HG03066 (cell line): ENCODE data around the gene SLC12A4.
A peak's percentile ranks its signal among the peaks of the same experiment; 100 is the strongest.
"Not testable (repeated sequence)": the region's sequence is repeated elsewhere in the genome, so short reads cannot be mapped to it uniquely, and the experiment has no call there.

ENCODE experiments used
- ATAC-seq: cut with Tn5 transposase; IDR thresholded peaks from one replicate; pipeline ENCODE4 v1.9.1; 2021; ENCODE audit warnings: low read depth; ENCODE audit not compliant: unreplicated experiment

Gene SLC12A4

DNA sequence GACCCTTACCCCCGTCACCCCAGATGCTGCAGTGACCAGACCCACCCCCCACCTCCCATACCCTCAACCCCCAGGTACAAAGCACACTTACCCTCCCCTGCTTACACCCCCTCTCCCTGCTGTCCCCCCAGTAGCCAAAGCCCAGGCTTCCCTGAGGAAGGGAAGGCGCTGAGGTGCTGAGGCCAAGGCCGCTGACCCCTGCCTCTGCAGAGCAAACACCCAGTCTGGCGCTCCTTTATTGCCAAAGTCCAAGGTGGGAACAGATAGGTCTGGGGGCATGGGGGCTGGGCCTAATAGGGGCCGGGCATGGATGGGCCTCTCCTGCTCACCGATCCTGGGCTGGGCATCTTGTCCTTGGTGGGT, 25.2 kb downstream of the SLC12A4 start:
- ATAC-seq = no peak

DNA sequence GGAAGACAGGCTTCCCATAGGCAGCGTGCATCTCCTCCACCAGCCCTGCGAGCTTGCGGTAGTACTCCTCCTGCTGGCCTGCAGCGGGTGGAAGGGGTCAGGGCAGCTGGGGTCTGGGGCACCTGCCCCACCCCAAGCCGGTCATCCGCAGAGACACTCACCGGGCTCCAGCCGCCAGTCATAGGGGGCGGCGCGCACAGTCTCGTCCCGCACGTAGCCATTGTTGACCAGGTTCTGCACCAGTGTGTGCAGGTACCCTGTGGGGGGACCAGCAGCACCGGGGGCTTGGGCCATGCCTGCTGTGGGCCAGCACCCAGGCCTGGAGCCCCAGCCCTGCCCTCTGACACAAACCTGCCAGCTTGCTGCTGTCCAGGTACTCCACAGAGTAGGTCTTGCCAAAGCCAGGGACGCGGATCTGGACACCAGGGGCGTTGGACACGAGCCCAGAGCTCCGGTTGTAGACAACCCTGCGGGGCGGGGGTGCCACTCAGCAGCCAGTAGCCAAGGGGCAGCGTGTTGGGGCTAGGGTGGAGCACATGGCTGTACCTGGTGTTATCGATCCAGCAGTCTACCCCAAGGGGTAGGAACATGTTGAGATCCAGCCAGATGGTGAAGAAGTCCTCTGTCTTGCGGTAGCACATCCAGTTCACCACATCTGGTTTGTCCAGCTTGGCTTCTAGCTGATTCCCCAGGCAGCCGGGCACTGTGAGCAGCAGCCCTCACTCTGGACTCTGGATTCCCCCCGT, 25.8 kb downstream of the SLC12A4 start:
- ATAC-seq = no peak

DNA sequence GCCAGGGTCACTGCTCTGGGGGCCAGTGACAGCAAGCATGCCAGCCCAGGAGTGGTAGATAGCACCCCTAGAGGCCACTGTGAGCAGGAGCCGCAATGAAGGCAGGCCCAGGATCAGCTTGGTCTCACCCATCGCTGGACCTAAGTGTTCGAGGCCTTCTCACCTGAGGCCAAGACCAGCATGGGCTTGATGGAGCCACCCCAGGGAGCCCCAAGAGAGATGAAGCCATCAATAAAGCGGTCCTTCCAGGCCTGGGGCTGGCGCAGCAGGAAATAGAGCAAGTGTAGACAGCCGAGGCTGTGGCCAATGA, 26.3 kb downstream of the SLC12A4 start:
- ATAC-seq = no peak

DNA sequence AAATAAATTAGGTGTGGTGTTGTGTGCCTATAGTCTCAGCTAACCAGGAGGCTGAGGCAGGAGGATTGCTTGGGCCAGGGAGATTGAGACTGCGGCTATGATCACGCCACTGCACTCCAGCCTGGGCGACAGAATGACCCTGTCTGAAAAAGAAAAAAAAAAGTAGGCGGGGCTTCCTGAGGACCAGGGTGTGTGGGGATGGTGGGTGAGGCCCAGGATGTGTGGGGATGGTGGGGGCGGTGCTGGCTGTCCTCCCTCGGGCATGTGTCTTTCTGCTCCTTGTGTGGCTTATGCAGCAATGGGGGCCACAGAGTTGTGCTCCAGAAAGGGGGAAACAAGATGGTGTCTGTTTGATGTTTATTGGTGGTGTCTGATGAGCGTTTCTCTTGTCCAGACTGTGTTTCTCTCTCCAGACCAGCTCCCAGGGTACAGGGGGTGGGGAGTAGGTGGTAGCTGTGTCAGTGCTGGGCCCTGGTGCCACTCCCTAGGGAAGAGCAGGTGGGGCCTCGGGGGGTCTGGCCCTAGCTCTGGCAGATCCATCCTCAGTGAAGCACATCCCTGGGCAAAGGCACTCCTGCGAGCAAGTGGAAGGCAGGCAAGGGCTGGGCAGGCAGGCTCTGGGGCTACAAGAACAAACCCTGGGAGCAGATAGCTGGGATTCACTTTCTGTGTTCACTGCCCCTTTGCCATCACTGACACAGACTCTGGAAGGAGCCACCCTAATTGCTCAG, 26.8 kb downstream of the SLC12A4 start:
- ATAC-seq = no peak

DNA sequence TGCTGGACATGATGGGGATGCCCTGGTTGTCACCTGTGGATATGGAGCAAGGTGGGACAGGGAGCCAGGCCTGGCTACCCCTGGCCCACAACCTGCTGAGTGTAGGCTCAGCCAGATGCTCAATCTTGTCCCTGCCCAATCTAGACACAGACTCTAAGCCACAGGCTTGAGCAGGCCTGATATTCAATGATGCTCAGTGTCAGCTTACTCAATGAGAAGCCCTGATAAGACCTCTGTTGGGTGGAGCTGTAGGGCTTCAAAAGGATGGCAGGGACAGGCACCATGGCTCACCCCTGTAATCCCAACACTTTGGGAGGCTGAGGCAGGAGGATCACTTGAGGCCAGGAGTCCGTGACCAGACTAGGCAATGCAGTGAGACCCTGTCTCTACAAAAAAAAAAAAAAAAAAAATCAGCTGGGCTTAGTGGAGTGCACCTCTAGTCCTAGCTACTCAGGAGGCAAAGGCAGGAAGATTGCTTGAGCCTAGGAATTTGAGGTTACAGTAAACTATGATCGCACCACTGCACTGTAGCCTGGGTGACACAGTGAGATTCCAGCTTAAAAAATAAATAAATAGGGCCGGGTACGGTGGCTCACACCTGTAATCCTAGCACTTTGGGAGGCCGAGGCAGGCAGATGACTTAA, 27.9 kb downstream of the SLC12A4 start:
- ATAC-seq = no peak

DNA sequence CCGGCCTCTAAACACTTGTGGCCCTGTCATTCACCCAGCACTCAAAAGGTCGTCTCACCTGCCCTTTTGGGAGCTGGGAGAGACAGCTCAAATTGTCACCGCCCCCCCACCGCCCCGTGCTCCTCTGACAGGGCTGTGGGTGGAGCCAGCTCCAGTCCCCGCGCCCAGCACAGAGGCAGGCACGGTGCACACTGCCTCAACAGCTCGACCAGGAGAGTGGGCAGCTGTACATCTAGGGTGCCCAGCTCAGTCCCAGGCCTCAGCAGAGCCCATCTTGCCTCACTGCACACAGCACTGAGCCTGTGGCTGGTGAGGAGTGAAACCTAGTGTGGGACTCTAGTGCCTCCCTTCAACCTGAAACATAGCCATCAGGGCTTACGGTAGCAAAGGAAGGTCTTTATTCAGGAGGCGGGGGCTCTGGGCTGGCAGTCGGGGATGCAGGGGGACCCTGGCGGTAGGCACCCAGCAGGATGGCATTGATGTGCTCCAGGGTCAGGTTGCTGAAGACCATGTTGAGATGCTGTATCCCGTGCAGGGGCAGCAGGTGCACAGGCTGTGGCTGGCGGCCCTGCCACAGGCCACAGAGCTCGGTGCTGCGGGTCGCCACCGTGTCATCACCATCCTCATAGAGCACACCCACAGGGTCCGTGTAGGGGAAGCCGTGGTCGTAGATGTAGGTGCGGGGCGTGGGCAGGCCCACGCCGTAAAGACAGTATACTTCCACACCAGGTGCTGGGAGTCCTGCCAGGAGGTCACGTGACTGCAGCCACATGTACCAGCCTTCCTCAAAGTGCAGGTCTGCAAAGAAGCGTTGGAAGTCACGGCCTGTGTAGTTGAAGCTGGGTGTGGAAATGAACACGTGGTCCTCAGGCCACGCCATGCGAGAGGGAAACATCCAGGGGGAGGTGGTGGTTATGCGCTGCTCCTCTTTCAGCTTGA, 28.7 kb downstream of the SLC12A4 start:
- no peak for ATAC-seq

DNA sequence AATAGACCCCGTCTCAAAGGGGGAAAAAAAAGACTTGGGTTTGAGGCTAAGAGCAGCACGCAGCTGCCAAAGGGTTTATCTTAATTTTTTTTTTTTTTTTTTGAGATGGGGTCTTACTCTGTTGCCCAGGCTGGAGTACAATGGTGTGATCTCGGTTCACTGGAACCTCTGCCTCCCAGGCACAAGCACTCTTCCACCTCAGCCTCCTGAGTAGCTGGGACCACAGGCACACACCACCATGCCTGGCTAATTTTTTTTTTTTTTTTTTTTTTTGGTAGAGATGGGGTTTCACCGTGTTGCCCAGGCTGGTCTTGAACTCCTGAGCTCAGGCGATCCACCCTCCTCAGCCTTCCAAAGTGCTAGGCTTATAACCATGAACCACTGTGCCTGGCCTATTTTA, 30.7 kb downstream of the SLC12A4 start:
- ATAC-seq = not testable (repeated sequence)

DNA sequence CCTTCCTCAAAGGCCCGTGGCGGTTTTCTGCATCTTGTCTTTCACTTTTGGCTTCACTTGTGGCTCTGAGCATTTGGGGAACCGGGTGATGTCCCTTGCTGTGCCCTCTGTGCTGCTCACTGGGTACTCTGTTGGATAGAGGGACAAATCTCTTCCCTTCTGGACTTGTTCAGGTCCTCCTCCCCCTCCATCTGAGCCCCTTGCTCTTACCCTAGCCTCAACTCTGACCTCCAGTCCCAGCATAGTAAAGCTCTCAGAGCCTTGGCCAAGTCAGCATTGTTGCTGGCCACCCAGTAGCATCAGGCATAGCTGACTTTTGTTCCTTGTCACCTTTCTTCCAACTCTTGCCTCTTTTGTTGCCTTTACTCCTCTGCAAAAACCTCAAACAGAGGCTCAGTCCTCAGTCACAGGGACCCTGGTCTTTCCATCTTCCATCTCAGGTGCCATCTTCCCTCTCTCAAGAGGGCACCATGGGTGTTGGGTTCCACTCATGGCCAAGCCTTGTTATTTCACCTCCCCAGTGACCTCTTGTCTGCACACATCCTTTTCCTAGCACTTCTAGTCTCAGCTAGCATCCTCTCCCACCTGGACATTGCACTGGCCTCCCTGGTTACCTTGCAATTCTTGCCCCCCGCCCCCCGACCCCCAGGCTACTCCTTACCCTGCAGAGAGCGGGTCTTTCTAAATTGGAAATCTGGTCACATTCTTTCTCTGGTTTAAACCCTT, 31.4 kb downstream of the SLC12A4 start:
- peak; percentile 52 for ATAC-seq

DNA sequence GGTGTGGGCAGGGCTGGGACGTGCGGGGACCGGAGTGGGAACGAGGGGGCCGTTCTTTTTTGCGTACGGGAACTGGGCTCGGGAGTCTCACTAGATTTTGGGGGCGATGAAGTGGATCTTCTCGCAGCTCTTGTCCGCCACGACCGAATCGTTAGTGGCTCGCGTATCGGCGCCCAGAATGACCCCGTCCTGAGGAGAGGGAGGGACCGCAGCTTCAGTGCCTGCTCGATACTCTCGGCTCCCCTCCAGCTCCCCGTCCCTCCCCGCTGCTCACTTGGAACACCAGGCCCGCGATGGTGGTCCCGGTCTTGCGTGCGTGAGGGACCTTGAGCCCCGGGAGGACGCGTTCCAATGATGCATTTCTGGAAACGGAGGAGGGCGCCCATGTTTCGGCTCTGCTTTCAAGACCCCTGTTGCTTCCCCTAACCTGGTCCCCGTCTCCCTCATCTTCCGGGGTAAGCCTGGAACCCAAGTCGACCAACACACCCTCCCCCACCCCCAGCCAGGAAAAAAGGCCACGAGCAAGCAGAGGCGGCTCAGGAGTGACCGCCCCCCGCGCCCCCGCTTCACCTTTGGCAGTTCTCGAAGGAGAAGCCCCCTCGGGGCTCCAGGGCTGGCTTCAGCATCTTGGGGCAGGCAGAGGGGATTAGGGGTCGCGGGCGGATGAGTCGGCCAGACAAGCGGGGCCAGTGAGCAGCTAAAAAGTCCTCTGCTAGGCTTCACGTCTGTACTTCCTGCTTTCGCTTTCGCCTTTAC, 32.1 kb downstream of the SLC12A4 start, which contains the start of gene PSMB10:
TSS of gene PSMB10 (minus strand) at position 727 of the 756 bp plus-strand sequence. CDS start at position 626, 101 bp downstream.
- ATAC-seq = no peak

DNA sequence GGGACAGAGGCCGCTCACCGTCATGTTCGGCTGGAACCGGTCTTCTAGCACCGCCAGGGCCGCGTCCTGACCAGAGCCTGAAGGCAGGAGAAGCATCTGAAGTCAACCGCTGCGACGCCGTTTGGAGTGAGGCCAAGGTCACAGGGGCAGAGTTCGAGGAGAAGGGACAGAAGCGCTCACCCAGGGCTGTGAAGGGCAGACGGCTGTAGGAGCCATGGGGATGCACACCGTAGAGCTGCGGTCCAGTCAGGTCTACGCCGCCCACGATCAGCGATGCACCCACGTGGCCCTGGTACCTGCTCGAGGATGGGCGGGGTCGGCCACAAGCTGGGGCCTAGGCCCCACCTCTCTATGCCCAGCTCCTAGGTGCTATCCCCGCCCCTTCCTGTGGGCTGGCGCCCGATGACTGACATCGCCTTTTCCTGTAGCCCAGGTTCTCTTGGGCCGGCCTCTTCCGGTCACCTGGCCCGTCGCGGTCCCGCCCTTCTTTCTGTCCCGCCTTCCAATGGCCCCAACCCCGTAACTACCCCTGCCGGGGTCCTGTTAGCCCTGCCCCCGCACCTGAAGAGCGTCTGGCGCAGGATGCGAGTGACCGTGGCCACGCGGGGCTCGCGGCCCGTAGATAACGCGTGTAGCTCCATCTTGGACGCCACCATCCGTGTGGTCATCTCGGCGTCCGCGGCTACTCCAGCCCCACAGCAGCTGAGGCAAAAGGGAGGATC, 32.9 kb downstream of the SLC12A4 start:
- peak; percentile 87 for ATAC-seq

DNA sequence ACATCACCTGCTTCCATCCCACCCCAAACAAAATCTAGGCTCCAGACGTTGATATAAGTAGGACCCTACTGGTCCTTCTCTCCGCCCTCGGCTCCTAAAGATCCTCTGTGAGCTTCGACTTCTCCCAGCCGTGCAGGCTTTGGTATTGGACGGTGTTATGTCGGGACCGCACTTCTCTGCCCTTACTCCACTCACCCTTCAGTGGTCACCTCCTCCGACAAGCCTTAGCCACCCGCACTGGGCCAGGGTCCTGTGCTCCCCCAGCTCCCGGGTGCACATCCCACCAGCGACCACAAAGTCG, 33.4 kb downstream of the SLC12A4 start:
- ATAC-seq = no peak

DNA sequence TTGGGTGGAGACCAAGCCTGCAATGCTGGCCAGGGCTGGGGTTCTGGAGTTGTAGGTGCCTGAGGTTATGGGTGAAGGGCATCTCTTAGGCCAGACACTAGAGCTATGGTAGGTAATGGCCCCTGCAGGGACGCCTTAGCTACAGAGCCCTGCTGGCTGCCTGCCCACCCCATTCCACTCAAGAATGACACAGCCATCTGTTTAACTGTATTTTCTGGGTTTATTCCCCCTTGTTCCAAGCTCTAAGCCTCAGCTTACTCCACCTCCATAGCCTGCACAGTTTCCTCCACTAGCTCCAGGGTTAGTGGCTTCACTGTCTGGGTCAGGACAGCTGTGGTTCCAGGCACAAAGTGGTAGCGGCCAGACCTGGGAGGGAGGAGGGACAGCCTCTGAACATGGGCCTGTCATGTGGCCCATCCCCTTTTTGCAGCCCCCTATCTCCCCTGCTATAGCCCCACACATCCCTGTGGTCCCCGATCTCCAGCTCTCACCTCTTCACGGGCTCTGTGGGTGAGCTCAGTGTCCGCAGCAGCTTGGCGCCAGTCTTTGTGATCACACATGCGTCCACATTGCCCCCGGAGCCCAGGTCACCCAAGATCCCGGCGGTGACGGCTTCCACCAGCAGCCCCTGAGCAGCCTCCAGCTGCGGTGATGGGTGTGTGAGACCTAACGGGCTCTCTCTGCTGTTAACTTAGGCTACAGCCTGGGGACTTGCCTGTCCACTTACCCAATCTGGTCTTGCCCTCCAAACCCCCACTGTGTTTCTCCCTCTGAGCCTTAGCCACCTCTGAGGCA, 33.9 kb downstream of the SLC12A4 start:
- no peak for ATAC-seq

DNA sequence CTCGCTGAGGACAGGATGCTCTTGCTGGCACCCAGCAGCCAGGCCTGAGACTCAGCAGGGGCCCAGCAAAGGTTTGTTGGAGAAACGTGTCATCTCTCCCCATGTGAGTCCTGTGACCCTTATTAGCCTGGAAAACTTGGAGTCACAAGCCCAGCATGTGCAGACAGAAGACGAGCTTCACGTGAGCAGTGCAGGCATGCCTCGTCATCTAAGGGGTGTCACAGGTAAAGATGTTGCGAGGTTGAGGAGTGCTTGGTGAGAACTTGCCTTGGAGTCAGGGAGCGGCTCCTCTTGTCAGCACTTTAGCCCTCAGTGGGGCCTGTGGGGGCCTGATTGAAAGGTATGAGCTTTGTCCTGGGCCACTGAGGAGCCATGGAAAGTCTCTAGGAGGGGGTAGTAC, 34.6 kb downstream of the SLC12A4 start:
- ATAC-seq = no peak

DNA sequence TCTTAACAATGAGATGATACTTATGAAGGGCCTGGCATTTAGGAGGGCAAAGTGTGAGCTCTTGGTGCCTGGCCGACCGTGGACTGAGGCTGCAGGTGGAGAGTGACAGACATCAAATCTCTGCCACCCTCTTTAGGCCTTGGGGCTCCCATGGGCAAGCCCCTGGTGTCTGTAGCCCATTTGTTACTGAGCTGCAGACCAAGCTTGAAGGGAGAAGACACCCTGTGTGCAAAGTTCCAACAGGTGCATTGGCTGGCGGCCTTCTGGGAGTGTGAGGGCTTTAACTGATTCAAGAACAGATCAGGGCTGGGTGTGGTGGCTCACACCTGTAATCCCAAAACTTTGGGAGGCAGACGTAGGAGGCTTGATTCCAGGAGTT, 36.0 kb downstream of the SLC12A4 start:
- no peak for ATAC-seq

DNA sequence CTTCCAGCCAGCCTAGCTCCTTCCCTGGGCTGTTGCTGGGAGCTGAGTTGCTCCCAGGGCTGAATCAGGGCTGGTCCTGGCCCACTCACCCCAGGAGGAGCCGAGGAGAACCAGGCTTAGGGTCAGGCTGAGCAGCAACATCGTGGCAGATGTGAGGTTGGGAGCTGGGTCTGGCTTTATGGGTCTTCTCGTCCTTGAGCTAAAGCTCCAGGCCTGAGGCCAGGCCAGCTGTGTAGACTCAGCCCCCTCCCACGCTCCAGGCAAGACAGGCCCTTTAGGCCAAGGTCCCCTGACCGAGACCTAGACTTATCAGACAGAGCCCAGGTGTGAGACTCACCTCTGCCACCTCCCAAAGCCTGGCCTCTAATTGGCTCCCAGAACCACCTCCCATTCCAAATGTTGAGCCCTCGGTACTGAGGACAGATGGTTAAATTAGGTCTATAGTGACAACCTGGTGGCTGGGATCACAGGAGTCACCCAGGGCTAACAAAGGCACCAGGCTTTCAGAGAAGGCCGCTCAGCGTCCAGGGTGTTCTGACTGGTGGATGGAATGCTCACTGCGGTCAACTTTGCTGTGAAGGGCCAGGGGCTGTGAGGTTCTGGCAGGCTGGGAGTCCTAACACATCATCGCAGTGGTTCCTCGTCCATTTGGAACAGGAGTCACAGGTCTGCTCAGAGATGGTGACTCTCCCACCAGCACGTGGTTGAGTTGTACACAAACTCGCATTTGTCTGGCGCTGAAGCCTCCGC, 36.5 kb downstream of the SLC12A4 start, which contains the start of gene CTRL:
TSS of gene CTRL (minus strand) at position 151 of the 750 bp plus-strand sequence. CDS start at position 141, 10 bp downstream.
- ATAC-seq = no peak

DNA sequence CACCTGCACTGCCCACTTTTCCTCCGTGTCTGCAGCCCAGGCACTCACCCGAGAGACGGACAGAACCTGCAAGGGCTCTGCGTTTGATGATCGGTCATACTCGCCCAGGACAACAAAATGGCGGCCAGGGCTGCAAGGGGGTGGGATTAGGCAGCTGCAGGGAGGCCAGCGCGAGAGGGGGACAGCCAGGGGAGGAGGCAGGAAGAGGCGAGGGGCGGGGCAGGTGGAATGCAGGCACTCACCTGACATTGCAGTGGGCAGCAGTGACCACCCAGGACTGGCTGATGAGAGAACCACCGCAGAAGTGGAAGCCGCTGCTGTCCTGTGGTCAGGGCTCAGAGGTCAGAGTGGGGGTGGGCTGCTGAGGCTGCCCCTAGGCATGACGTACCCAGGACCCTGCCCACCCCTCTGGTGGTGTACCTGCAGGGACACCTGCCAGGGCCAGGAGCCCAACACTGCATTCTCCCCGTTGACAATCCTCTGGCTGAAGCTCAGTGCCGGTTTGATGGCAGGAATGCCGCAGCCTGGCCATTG, 37.7 kb downstream of the SLC12A4 start:
- ATAC-seq = no peak

DNA sequence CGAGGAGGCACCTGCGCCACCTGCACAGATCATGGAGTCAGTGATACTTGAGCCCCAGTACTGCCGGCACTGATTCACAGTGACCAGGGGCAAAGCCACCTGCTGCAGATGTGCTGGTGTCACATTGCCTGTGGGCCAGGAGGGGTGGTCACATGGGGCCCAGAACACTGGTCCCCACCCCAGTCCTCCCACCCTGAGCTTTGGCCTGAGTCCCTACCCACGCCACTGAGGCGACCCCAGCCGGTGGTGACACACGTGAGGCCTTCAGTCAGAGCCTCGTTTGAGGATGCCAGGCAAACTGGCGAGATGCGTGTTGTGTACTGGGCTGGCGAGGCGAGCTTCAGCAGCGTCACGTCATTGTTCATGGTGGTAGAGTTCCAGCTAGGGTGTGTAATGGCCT, 38.2 kb downstream of the SLC12A4 start:
- no peak for ATAC-seq
